Breast epithelium (tissue), 4 donors: ENCODE measurements around the gene MRM2. TPM values are rescaled to one million over a fixed set of nuclear protein-coding genes. Genes with fewer than 3 reads are reported as not detected.

Experiments
- DNase-seq, 2 donors: peaks; one replicate each; pipeline ENCODE4 v3.0.0-alpha.2; 2019; ENCODE audit warnings: low spot score in 2 of 2
- H3K27ac ChIP-seq, 2 donors: fragments of 200-600 bp; sonication (generic) in 1 of 2; one replicate each; pipeline ENCODE4 v1.5.1; 2016 to 2019; ENCODE audit warnings: mild to moderate bottlenecking in 1 of 2
- H3K27me3 ChIP-seq, 2 donors: fragments of 200-600 bp; sonication (generic) in 1 of 2; one replicate each; pipeline versions ENCODE4 v1.5.1 to v1.6.0; 2017 to 2019; ENCODE audit warnings: control low read depth in 1 of 2, mild to moderate bottlenecking in 1 of 2
- H3K36me3 ChIP-seq: fragments of 200-600 bp; one replicate; pipeline ENCODE4 v1.5.1; 2019
- H3K4me1 ChIP-seq, 2 donors: fragments of 200-600 bp; sonication (generic); one replicate each; pipeline ENCODE4 v1.5.1; 2016 to 2019; ENCODE audit warnings: control low read depth in 1 of 2
- H3K4me3 ChIP-seq, 3 donors: fragments of 200-600 bp; sonication (generic); 1 replicate in 2 of 3; 2 replicates in 1 of 3; pipeline ENCODE4 v1.5.1; 2016 to 2019; ENCODE audit warnings: mild to moderate bottlenecking in 3 of 3, moderate library complexity in 2 of 3
- H3K9me3 ChIP-seq, 2 donors: fragments of 200-600 bp; sonication (generic) in 1 of 2; one replicate each; pipeline ENCODE4 v1.5.1; 2016 to 2019; ENCODE audit warnings: control low read depth in 1 of 2
- POLR2A ChIP-seq: fragments of 450-650 bp; IDR thresholded peaks from one replicate; pipeline ENCODE4 v1.6.1; 2016; ENCODE audit warnings: antibody characterized with exemption, mild to moderate bottlenecking, moderate library complexity
- POLR2AphosphoS5 ChIP-seq, 3 donors: sonication (generic); formaldehyde crosslinking; IDR thresholded peaks; one replicate each; pipeline ENCODE4 v1.6.1; 2017; ENCODE audit warnings: antibody characterized with exemption in 3 of 3
- intact Hi-C: fragments of 100-400 bp; cut with DNase I; formaldehyde crosslinking; loops from one replicate; pipeline ENCODE4 v1.15.1; 2023; ENCODE audit warnings: low total_unique reads
- total RNA-seq, 3 donors: library from RNA; depleted of rRNA; stranded (reverse); fragments of >200 nt; gene quantifications; one replicate each; pipeline ENCODE4 v1.1.0, GENCODE V29; 2016
- TF ChIP-seq, protein P1 (sequence below), 3 donors: fragments of 450-650 bp; IDR thresholded peaks; one replicate each; pipeline ENCODE4 v1.5.1; 2016 to 2017; ENCODE audit warnings: antibody characterized with exemption in 3 of 3, mild to moderate bottlenecking in 3 of 3, moderate library complexity in 3 of 3

Gene MRM2
- total RNA-seq, 3 donors from 2014 or later, result 10.9 to 20.2 (median 18.0) TPM

DNA sequence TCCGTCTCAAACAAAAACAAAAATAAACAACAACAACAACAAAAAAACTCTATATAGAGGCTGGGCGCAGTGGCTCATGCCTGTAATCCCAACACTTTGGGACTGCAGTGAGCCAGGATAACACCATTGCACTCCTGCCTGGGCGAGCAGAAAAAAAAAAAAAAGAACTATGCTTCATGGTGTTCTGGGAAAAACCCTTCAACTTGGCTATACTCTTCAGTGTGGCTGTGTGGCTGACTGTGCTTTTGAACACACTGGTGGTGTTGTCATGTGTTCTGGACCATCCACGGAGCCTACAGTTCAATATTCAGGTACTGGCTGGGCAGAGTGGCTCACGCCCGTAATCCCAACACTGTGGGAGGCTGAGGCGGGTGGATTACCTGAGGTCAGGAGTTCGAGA, 45.7 kb upstream of the MRM2 start:
- no peak for DNase-seq
- Histone ChIP-seq H3K9me3 (no peaks in the 10 kb centered on the region), H3K4me3 (no peak overlapping the region), H3K36me3 (no peaks in the 10 kb centered on the region), H3K27ac (no peak overlapping the region), H3K4me1 (no peaks in the 10 kb centered on the region), H3K27me3 (no peaks in the 10 kb centered on the region)
- intact Hi-C loops, result no loop called here
- TF ChIP-seq, protein P1, sequence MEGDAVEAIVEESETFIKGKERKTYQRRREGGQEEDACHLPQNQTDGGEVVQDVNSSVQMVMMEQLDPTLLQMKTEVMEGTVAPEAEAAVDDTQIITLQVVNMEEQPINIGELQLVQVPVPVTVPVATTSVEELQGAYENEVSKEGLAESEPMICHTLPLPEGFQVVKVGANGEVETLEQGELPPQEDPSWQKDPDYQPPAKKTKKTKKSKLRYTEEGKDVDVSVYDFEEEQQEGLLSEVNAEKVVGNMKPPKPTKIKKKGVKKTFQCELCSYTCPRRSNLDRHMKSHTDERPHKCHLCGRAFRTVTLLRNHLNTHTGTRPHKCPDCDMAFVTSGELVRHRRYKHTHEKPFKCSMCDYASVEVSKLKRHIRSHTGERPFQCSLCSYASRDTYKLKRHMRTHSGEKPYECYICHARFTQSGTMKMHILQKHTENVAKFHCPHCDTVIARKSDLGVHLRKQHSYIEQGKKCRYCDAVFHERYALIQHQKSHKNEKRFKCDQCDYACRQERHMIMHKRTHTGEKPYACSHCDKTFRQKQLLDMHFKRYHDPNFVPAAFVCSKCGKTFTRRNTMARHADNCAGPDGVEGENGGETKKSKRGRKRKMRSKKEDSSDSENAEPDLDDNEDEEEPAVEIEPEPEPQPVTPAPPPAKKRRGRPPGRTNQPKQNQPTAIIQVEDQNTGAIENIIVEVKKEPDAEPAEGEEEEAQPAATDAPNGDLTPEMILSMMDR (IDR thresholded peaks at IDR 0.05), result no peak
- TF ChIP-seq POLR2A (no peak), POLR2AphosphoS5 (IDR thresholded peaks at IDR 0.05) (no peak)

DNA sequence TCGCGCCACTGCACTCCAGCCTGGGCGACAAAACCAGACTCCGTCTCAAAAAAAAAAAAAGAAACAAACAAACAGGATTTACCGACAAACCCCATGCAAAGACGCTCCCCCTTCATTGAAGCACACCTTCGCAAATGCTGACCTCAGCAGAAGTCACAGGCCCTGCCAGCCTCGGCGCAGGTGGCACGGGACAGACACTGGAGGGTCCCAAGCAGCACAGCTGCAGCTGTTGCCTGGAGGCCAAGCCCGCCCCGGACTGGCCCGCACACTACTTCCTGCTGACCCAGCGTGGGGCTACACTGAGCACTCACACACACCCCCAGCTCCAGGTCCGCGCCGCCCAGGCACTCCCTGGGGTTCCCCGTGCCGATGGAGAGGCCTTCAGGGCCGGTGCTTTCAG, 41.1 kb upstream of the MRM2 start:
- H3K27ac ChIP-seq, result no peak overlapping the region
- no peaks in the 10 kb centered on the region for H3K36me3 ChIP-seq
- H3K4me1 ChIP-seq, result no peaks in the 10 kb centered on the region
- no peak for DNase-seq
- H3K4me3 ChIP-seq, result no peak overlapping the region
- TF ChIP-seq POLR2AphosphoS5 (IDR thresholded peaks at IDR 0.05), result no peak
- TF ChIP-seq, protein P1 (IDR thresholded peaks at IDR 0.05), result no peak
- TF ChIP-seq POLR2A, result no peak
- H3K27me3 ChIP-seq, result no peaks in the 10 kb centered on the region
- H3K9me3 ChIP-seq, result no peaks in the 10 kb centered on the region
- intact Hi-C loops, result loop anchor here (5.0 kb wide), 1 partner anchor 1844 kb away; no protein-coding TSS in a partner anchor

DNA sequence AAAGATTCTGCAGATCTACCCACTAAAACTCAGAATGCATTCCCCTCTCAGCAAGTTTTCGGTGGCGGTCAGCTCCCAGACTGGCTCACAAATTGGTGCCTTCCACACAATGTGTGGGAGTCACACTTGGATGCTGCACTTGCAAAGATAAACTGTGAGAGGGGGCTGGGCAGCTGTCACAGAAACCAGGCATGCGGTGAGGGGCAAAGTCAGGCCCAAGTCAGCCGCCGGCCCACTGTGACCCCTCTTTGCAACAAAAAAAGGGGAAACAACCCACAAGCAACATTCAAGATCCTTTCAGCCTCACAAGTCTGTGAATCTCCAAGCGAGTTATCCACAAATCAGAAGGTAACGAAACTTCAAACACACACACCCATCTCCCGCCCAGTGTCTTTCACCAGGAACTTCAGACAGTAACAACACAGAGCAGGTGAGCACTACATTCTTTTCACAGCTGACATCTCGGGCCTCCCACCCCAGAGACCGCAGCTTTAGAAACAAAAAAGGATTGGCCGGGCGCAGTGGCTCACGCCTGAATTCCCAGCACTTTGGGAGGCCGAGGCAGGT, 40.3 kb upstream of the MRM2 start:
- no peaks in the 10 kb centered on the region for H3K36me3 ChIP-seq
- TF ChIP-seq, protein P1 (IDR thresholded peaks at IDR 0.05), result no peak
- TF ChIP-seq POLR2A (no peak), POLR2AphosphoS5 (IDR thresholded peaks at IDR 0.05) (no peak)
- no peaks in the 10 kb centered on the region for H3K4me1 ChIP-seq
- no peak overlapping the region for H3K4me3 ChIP-seq
- intact Hi-C loops, result loop anchor here (5.0 kb wide), 1 partner anchor 1845 kb away; no protein-coding TSS in a partner anchor
- no peaks in the 10 kb centered on the region for H3K27me3 ChIP-seq
- DNase-seq, result no peak
- no peaks in the 10 kb centered on the region for H3K9me3 ChIP-seq
- H3K27ac ChIP-seq, result peak overlapping the region in 1 of 2 donors; percentile 79

DNA sequence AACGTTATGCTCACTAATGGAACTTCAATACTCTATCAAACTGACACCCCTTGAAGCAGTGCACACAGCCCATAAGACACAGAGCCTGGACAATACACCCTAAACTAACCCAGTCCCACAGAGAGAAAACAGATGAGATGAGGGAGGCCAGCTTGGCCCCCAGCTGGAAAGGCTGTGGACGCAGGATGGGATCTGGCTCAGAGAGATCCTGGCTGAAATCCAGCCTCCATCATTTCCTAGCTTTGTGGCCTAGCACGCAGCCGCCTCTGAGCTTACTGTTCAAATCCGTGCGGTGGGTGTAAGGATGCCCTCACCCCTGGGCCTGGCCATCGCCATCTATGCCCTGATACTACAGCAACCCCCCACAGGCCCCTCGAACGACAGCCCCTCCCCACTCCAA, 39.5 kb upstream of the MRM2 start:
- H3K27ac ChIP-seq, result peak overlapping the region in 1 of 2 donors; percentile 79

DNA sequence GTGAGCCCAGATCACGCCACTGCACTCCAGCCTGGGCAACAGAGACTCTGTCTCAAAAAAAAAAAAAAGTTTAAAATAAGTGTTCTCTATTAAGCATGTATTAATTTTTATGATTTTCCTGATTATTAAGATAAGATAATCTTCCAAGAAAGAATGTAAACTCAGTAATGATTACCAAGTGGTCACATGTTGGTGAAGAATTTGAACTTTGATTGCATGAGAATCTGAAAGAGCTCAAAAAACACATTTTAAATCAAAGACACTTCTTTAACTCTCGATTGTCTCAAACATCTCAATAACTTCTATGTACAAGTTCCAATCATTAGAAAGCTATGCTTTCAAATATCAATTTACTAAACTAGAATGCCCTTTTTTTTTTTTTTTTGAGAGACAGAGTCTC, 38.4 kb upstream of the MRM2 start:
- H3K27me3 ChIP-seq, result no peaks in the 10 kb centered on the region
- no peak overlapping the region for H3K4me3 ChIP-seq
- no peaks in the 10 kb centered on the region for H3K9me3 ChIP-seq
- H3K36me3 ChIP-seq, result no peaks in the 10 kb centered on the region
- H3K27ac ChIP-seq, result no peak overlapping the region
- TF ChIP-seq POLR2AphosphoS5 (IDR thresholded peaks at IDR 0.05) (no peak), POLR2A (no peak)
- TF ChIP-seq, protein P1 (IDR thresholded peaks at IDR 0.05), result no peak
- intact Hi-C loops, result loop anchor here (5.0 kb wide), 1 partner anchor 1847 kb away; no protein-coding TSS in a partner anchor
- no peak for DNase-seq
- H3K4me1 ChIP-seq, result no peaks in the 10 kb centered on the region

More for the DNA sequence above, 39.5 kb upstream of the MRM2 start:
- Histone ChIP-seq H3K36me3 (no peaks in the 10 kb centered on the region), H3K27me3 (no peaks in the 10 kb centered on the region), H3K4me1 (no peaks in the 10 kb centered on the region), H3K9me3 (no peaks in the 10 kb centered on the region), H3K4me3 (no peak overlapping the region)
- TF ChIP-seq POLR2AphosphoS5 (IDR thresholded peaks at IDR 0.05), result no peak
- TF ChIP-seq, protein P1 (IDR thresholded peaks at IDR 0.05), result no peak
- TF ChIP-seq POLR2A, result no peak
- DNase-seq, result no peak
- intact Hi-C loops, result loop anchor here (5.0 kb wide), 1 partner anchor 1846 kb away; no protein-coding TSS in a partner anchor
